ENCODE data around the gene ZNF787. TPM values are rescaled to one million over a fixed set of nuclear protein-coding genes. Genes with fewer than 3 reads are reported as not detected.

Gene ZNF787
- total and polyA plus RNA-seq, 2 donors (not counting 3 experiments of a cell fraction or from before 2014, with no cell fraction given): 11.6 to 32.7 TPM

- Histone ChIP-seq H3K9ac (replicated peaks; ENCODE audit: extremely low read depth, insufficient read depth, low read length) (no peak overlapping the region), H3K27ac (ENCODE audit: insufficient read depth, low read depth, low read length) (no peak overlapping the region), H3K79me2 (ENCODE audit: control insufficient read depth, insufficient read depth, low read length) (no peaks in the 10 kb centered on the region), H4K20me1 (replicated peaks; ENCODE audit: control insufficient read depth, extremely low read depth, insufficient read depth, low read length) (no peaks in the 10 kb centered on the region), H2AFZ (ENCODE audit: low read depth, low read length) (no peak overlapping the region), H3K36me3 (ENCODE audit: control insufficient read depth in 2 of 2, extremely low read depth in 1 of 2, insufficient read depth in 2 of 2, low read length in 2 of 2) (peaks cover 0 to 22% of the 10 kb centered on the region in 2 experiments), H3K27me3 (ENCODE audit: control insufficient read depth in 2 of 2, insufficient read depth in 2 of 2, low read length in 2 of 2) (no peaks in the 10 kb centered on the region), H3K9me3 (replicated peaks; ENCODE audit: control insufficient read depth, insufficient read depth, low read length) (no peaks in the 10 kb centered on the region), H3K4me2 (ENCODE audit: insufficient read depth, low read length) (no peak overlapping the region), H3K4me3 (replicated peaks in 1 of 3; ENCODE audit: insufficient read depth in 1 of 3, low read depth in 1 of 3, low read length in 3 of 3) (no peak overlapping the region), H3K9me1 (replicated peaks; ENCODE audit: control insufficient read depth, extremely low read depth, insufficient read depth, low read length) (no peaks in the 10 kb centered on the region), H3K4me1 (ENCODE audit: control insufficient read depth, extremely low read depth, insufficient read depth, low read length) (peaks cover 7% of the 10 kb centered on the region)
- FAIRE-seq (no peak), DNase-seq (ENCODE audit: low read depth, low spot score) (no peak)
- intact Hi-C loops (cut with micrococcal nuclease): no loop called here
- dilution Hi-C loops (cut with MboI; ENCODE audit: extremely low pct_ligation_motif_present, low sequenced_read_pairs): no loop called here
- CTCF ChIA-PET: no interaction called here
- BruUV-seq (replicated peaks): TSS peak; percentile 21
- TF ChIP-seq FOS (IDR thresholded peaks at IDR 0.05; ENCODE audit: borderline replicate concordance, insufficient read depth, low read length): no peak
- TF ChIP-seq JUN (IDR thresholded peaks at IDR 0.05; ENCODE audit: borderline replicate concordance, insufficient read depth, insufficient read length, low read depth): no peak
- no peak for TF ChIP-seq CTCF (IDR thresholded peaks at IDR 0.05; ENCODE audit: extremely low read depth in 1 of 2, insufficient read depth in 1 of 2, low read depth in 1 of 2, low read length in 2 of 2)
- TF ChIP-seq POLR2AphosphoS5 (IDR thresholded peaks at IDR 0.05; ENCODE audit: insufficient read depth, low read depth, low read length): no peak
- no peak for TF ChIP-seq POLR2A (IDR thresholded peaks at IDR 0.05; ENCODE audit: low read depth, low read length)
- TF ChIP-seq MYC (IDR thresholded peaks at IDR 0.05; ENCODE audit: low read depth, low read length): no peak
- no peak for TF ChIP-seq MAX (IDR thresholded peaks at IDR 0.05; ENCODE audit: insufficient read depth, insufficient read length)
- no peak for TF ChIP-seq GATA2 (IDR thresholded peaks at IDR 0.05; ENCODE audit: insufficient read depth, insufficient read length, low read depth, low read length)
- no peak for TF ChIP-seq EZH2 (IDR thresholded peaks at IDR 0.05; ENCODE audit: borderline replicate concordance, low read depth, low read length, severe bottlenecking)
- POLR2A ChIA-PET: no interaction called here
Observed at GRCh38 chr19:56159009-56159559, 38.0 kb upstream of the ZNF787 start.

Data from endothelial cell of umbilical vein (primary cell).